Measurements from ENCODE around the gene IL21R.
A peak's percentile ranks its signal among the peaks of the same experiment; 100 is the strongest.

Gene IL21R

GRCh38 chr16:27381974-27382855, 19.8 kb upstream of the IL21R start:
- DNase-seq (ENCODE audit: low read depth in 1 of 2, low spot score in 1 of 2), result no peak
- Histone ChIP-seq H3K27me3 (ENCODE audit: insufficient read depth, poor library complexity, severe bottlenecking) (no peaks in the 10 kb centered on the region), H3K27ac (replicated peaks) (peak overlapping the region; percentile 87; the same call in 1 of the 2 replicates), H3K4me3 (replicated peaks; ENCODE audit: insufficient read depth, low read length) (no peak overlapping the region)
- TF ChIP-seq REST (IDR thresholded peaks at IDR 0.05; ENCODE audit: insufficient replicate concordance, low read depth), result no peak
- TF ChIP-seq SPI1 (IDR thresholded peaks at IDR 0.05; ENCODE audit: borderline replicate concordance, low read depth), result no peak
- TF ChIP-seq POLR2AphosphoS5 (IDR thresholded peaks at IDR 0.05; ENCODE audit: low read depth), result no peak
- no peak for TF ChIP-seq CTCF (IDR thresholded peaks at IDR 0.05; ENCODE audit: insufficient read depth, low read length)
- TF ChIP-seq GABPA (IDR thresholded peaks at IDR 0.05; ENCODE audit: low read depth), result no peak

GRCh38 chr16:27383556-27384243, 18.3 kb upstream of the IL21R start:
- peak; percentile 83; the same call in 1 of the 2 replicates for TF ChIP-seq SPI1 (IDR thresholded peaks at IDR 0.05; ENCODE audit: borderline replicate concordance, low read depth)
- TF ChIP-seq CTCF (IDR thresholded peaks at IDR 0.05; ENCODE audit: insufficient read depth, low read length), result no peak
- TF ChIP-seq POLR2AphosphoS5 (IDR thresholded peaks at IDR 0.05; ENCODE audit: low read depth), result peak; percentile 83
- TF ChIP-seq GABPA (IDR thresholded peaks at IDR 0.05; ENCODE audit: low read depth), result no peak
- no peak for TF ChIP-seq REST (IDR thresholded peaks at IDR 0.05; ENCODE audit: insufficient replicate concordance, low read depth)
- Histone ChIP-seq H3K27me3 (ENCODE audit: insufficient read depth, poor library complexity, severe bottlenecking) (no peaks in the 10 kb centered on the region), H3K27ac (replicated peaks) (peak overlapping the region; percentile 87), H3K4me3 (replicated peaks; ENCODE audit: insufficient read depth, low read length) (no peak overlapping the region)
- DNase-seq (ENCODE audit: low read depth in 1 of 2, low spot score in 1 of 2), result peak; percentile 81 to 96

- DNase-seq (ENCODE audit: low read depth in 1 of 2, low spot score in 1 of 2), result no peak
Observed at GRCh38 chr16:27384425-27384824, 17.5 kb upstream of the IL21R start.

More at GRCh38 chr16:27384425-27384824, 17.5 kb upstream of the IL21R start:
- Histone ChIP-seq H3K27me3 (ENCODE audit: insufficient read depth, poor library complexity, severe bottlenecking) (no peaks in the 10 kb centered on the region), H3K4me3 (replicated peaks; ENCODE audit: insufficient read depth, low read length) (no peak overlapping the region), H3K27ac (replicated peaks) (peak overlapping the region; percentile 87)
- TF ChIP-seq SPI1 (IDR thresholded peaks at IDR 0.05; ENCODE audit: borderline replicate concordance, low read depth) (no peak), POLR2AphosphoS5 (IDR thresholded peaks at IDR 0.05; ENCODE audit: low read depth) (no peak), GABPA (IDR thresholded peaks at IDR 0.05; ENCODE audit: low read depth) (no peak), CTCF (IDR thresholded peaks at IDR 0.05; ENCODE audit: insufficient read depth, low read length) (no peak)
